Skeletal muscle satellite cell (primary cell): ENCODE results near the gene ABCC3.
A peak's percentile ranks its signal among the peaks of the same experiment; 100 is the strongest.
"Not testable (repeated sequence)": the region's sequence is repeated elsewhere in the genome, so short reads cannot be mapped to it uniquely, and the experiment has no call there.

ENCODE experiments used
- H3K27me3 ChIP-seq: 2 replicates; pipeline ENCODE4 v1.7.0; 2013; ENCODE audit warnings: low read length; ENCODE audit not compliant: control insufficient read depth, insufficient read depth
- H3K36me3 ChIP-seq: 2 replicates; pipeline ENCODE4 v1.7.0; 2013; ENCODE audit warnings: mild to moderate bottlenecking, control low read depth, low read length; ENCODE audit not compliant: insufficient read depth
- H3K4me1 ChIP-seq: 2 replicates; pipeline ENCODE4 v1.7.0; 2013; ENCODE audit warnings: low read length; ENCODE audit not compliant: control insufficient read depth, insufficient read depth
- H3K4me2 ChIP-seq: 2 replicates; pipeline ENCODE4 v1.7.0; 2013; ENCODE audit warnings: mild to moderate bottlenecking, low read length
- H3K4me3 ChIP-seq: 2 replicates; pipeline ENCODE4 v1.7.0; 2013; ENCODE audit warnings: low read length
- H3K9ac ChIP-seq: 2 replicates; pipeline ENCODE4 v1.7.0; 2013; ENCODE audit warnings: mild to moderate bottlenecking, low read depth, low read length, moderate library complexity
- H3K9me3 ChIP-seq: replicated peaks from 2 replicates; pipeline ENCODE4 v1.7.0; 2013; ENCODE audit warnings: mild to moderate bottlenecking, control low read depth, low read length

Gene ABCC3

DNA sequence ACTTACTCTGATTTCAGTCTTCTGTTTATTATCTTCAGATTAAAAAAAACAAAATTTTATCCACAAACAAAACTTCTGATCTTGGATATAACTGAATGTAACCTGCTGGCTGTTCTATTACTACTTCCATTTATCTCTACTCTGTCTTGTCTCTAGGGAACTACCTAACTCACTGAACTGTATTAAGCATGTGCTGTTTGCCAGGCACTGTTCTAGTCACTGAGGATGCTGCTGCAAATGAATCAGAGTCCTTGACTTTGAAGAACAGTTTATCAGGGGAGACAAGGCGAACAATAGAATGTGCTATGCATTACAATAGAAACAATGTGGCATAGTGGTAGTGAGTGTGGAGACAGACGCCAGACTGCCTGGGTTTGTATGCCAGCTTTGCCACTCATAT, 75.3 kb downstream of the ABCC3 start:
- Histone ChIP-seq H3K4me2 (no peak overlapping the region), H3K4me1 (peaks cover 14% of the 10 kb centered on the region), H3K4me3 (no peak overlapping the region), H3K9ac (no peak overlapping the region), H3K36me3 (no peaks in the 10 kb centered on the region), H3K27me3 (peaks cover 3% of the 10 kb centered on the region), H3K9me3 (no peaks in the 10 kb centered on the region)

- Histone ChIP-seq H3K9ac (no peak overlapping the region), H3K4me3 (no peak overlapping the region), H3K36me3 (no peaks in the 10 kb centered on the region), H3K4me1 (peaks cover 14% of the 10 kb centered on the region), H3K9me3 (no peaks in the 10 kb centered on the region), H3K27me3 (peaks cover 3% of the 10 kb centered on the region), H3K4me2 (no peak overlapping the region)
Measured at GRCh38 chr17:50710650-50711049, 76.0 kb downstream of the ABCC3 start.

DNA sequence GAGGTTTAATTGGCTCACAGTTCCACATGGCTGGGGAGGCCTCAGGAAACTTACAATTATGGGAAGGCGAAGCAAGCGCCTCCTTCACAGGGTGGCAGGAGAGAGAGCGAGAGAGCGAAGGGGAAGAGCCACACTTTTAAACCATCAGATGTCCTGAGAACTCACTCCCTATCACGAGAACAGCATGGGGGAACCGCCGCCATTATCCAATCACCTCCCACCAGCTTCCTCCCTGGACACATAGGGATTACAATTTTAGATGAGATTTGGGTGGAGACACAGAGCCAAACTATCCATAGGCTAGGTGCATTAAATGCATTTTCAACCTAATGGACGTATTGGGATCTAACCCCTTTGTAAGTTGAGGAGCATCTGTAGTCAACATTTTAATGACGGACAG, 78.0 kb downstream of the ABCC3 start:
- Histone ChIP-seq H3K9ac (no peak overlapping the region), H3K4me2 (no peak overlapping the region), H3K36me3 (no peaks in the 10 kb centered on the region), H3K4me3 (no peak overlapping the region), H3K27me3 (peaks cover 3% of the 10 kb centered on the region), H3K4me1 (peaks cover 14% of the 10 kb centered on the region), H3K9me3 (no peaks in the 10 kb centered on the region)

- Histone ChIP-seq H3K9me3 (no peaks in the 10 kb centered on the region), H3K4me1 (peaks cover 3% of the 10 kb centered on the region), H3K36me3 (no peaks in the 10 kb centered on the region), H3K4me2 (no peak overlapping the region), H3K4me3 (no peak overlapping the region), H3K27me3 (peaks cover 3% of the 10 kb centered on the region), H3K9ac (no peak overlapping the region)
Measured at GRCh38 chr17:50715471-50715870, 80.8 kb downstream of the ABCC3 start.

DNA sequence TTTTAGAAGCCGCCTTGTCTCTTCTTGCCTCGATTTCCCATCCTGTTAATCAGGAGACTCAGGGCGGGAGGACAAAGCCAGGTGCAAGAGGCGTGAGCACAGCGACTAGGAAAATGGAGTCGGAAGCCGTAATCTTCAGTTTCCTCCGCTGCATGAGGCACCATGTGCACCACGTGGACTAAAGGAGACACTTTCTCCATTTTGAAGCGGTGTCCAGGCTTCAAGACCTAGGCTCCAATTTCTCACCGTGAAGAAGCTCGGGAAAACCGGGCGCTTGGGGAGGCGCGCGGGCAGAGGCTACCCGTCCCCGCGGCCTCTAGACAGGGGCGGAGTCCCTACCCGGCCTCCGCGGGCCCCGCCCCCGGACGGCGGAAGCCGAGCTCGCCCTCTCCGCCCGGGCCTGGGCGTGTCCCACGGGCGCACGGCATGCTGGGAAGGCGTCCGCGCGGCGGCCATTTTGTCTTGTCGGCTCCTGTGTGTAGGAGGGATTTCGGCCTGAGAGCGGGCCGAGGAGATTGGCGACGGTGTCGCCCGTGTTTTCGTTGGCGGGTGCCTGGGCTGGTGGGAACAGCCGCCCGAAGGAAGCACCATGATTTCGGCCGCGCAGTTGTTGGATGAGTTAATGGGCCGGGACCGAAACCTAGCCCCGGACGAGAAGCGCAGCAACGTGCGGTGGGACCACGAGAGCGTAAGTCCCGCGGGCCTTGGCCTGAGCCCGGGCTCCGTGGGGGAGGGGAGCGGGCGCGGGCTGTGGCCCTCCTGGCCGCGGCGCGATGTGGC, 84.7 kb downstream of the ABCC3 start, which contains the start of gene LUC7L3:
TSS of gene LUC7L3 (plus strand) at position 460 of the 780 bp plus-strand sequence. CDS start at position 590, 130 bp downstream.
- Histone ChIP-seq H3K9me3 (no peaks in the 10 kb centered on the region), H3K4me1 (peaks cover 32% of the 10 kb centered on the region)

DNA sequence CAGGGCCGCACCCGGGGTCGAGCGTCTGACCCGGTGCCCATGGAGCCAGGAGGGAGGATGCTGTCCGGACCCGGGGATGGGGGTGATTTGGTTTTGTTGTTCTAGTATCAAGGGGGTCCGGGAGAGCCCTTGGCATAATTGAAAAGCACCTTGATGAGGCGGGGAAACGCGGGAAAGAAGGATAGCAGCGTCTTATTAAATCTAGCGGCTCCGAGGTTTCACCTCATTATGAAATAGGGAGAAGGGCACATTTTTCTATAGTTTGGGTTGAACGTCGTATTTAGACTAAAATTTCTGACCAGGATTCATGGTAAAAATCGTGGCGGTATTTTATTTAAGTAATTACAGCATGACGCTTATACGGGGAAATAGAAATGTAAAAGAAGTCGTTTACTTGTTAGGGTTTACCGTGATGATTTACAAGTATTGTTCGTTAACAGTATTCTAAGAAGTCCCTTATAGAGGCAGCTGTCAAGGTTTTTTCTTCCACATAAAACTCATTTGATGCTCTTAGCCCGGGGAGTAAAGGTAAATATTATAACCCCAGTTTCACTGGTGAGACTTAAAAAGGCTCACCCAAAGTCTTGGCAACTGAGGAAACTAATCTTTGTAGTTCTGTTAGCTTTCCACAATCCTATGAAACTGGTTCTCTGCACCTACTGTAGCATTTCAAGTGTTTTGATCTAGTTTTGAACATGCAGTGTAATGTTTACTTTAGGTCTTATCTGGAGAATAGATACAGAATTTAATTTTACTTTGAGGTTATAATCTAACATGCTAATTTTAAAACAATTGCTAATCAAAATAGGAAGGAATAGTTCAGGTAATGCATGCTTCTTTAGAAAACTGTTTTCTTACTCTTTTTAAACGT, 85.5 kb downstream of the ABCC3 start:
- peak overlapping the region; percentile 92 for H3K9ac ChIP-seq
- peak overlapping the region; percentile 96 for H3K4me2 ChIP-seq
- no peaks in the 10 kb centered on the region for H3K27me3 ChIP-seq
- peaks cover 32% of the 10 kb centered on the region for H3K4me1 ChIP-seq
- H3K4me3 ChIP-seq: peak overlapping the region; percentile 81
- no peaks in the 10 kb centered on the region for H3K9me3 ChIP-seq
- H3K36me3 ChIP-seq: no peaks in the 10 kb centered on the region

More for the DNA sequence above, 84.7 kb downstream of the ABCC3 start, which contains the start of gene LUC7L3:
- H3K4me3 ChIP-seq: peak within 1 kb of the TSS; percentile 81
- H3K9ac ChIP-seq: peak within 1 kb of the TSS; percentile 92
- H3K27me3 ChIP-seq: no peaks in the 10 kb centered on the region
- no peaks in the 10 kb centered on the region for H3K36me3 ChIP-seq
- peak within 1 kb of the TSS; percentile 96 for H3K4me2 ChIP-seq

DNA sequence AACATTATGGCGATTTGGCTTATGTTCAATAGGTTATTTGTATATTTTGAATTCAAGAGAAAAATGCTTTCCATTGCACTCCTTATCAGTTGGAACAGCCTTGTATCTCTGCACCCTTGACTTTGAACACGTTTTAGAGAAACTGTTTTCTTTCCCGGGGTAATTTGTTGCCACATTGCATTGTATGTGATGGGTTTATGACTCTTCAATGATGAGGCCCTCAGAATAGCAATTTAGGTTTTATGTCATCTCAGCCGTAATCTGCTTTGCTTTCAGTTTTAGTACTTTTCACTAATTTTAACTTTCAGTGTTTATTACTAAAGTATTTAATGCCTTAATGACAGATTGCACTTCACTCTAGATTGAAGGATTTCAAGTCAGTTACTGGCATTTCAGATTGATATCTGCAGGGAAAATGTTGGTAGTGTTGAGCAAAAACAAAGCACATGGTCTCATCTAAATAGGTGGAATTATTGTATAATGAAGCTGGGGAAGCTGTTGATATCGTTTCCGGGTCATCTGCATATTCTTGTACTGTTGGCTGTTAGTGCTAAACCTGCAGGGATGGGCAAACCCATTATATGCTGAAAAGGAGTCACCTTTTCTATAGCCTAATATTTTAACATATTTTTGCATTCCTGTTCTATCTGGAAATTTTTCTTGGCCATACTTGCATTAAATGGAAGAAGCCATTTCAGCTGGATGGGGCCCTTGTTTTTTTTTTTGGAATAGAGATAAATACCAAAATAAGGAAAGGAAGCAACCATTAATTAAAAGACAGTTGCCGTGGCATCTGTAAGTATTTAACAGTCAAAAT, 86.7 kb downstream of the ABCC3 start:
- Histone ChIP-seq H3K36me3 (peaks cover 2% of the 10 kb centered on the region), H3K4me3 (peak overlapping the region; percentile 81), H3K9me3 (no peaks in the 10 kb centered on the region), H3K4me2 (peak overlapping the region; percentile 96), H3K9ac (peak overlapping the region; percentile 92), H3K27me3 (no peaks in the 10 kb centered on the region), H3K4me1 (peaks cover 32% of the 10 kb centered on the region)

DNA sequence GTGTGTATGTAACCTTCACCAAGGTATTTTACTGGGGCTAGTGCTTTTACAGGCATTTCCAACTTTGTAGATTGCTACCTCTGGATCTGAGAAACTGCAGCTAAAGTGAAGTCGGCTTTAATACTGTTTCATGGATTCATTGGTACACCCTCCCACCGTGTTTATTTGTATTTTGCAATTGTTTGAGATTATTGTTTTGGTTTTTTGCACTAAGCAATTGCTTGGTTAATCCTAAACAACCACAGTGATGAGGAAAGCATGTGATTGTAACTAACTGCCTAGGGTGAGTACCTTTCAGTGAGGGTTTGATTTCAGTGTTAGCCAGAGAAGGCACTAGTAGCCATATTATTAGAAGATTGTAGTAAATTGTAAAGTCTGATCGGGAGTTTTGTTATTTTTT, 88.1 kb downstream of the ABCC3 start:
- Histone ChIP-seq H3K9ac (no peak overlapping the region), H3K4me2 (peak overlapping the region; percentile 50), H3K9me3 (no peaks in the 10 kb centered on the region), H3K36me3 (peaks cover 5% of the 10 kb centered on the region), H3K4me1 (peaks cover 38% of the 10 kb centered on the region), H3K4me3 (no peak overlapping the region), H3K27me3 (no peaks in the 10 kb centered on the region)

- H3K9ac ChIP-seq, H3K27me3 ChIP-seq, H3K4me2 ChIP-seq, H3K36me3 ChIP-seq, H3K9me3 ChIP-seq, H3K4me3 ChIP-seq: not testable (repeated sequence)
- peaks cover 35% of the 10 kb centered on the region for H3K4me1 ChIP-seq
Measured at GRCh38 chr17:50724622-50725021, 89.9 kb downstream of the ABCC3 start.

GRCh38 chr17:50725769-50726655, 91.3 kb downstream of the ABCC3 start:
- Histone ChIP-seq H3K9ac (no peak overlapping the region), H3K27me3 (no peaks in the 10 kb centered on the region), H3K36me3 (peaks cover 5% of the 10 kb centered on the region), H3K4me2 (no peak overlapping the region), H3K4me3 (no peak overlapping the region), H3K4me1 (peaks cover 43% of the 10 kb centered on the region), H3K9me3 (no peaks in the 10 kb centered on the region)
